Stimulated activated CD8-positive, alpha-beta memory T cell treated with anti-CD3 and anti-CD28 coated beads, Interleukin-4, amount 100 ng/mL, for 1 hour (primary cell): ENCODE results near the gene MYLK2.

Experiments used
- DNase-seq, 2 donors: peaks; one replicate each; pipeline ENCODE4 v3.0.0-alpha.2; 2020; ENCODE audit warnings: low read depth in 2 of 2, low spot score in 1 of 2

MYLK2 gene

DNA sequence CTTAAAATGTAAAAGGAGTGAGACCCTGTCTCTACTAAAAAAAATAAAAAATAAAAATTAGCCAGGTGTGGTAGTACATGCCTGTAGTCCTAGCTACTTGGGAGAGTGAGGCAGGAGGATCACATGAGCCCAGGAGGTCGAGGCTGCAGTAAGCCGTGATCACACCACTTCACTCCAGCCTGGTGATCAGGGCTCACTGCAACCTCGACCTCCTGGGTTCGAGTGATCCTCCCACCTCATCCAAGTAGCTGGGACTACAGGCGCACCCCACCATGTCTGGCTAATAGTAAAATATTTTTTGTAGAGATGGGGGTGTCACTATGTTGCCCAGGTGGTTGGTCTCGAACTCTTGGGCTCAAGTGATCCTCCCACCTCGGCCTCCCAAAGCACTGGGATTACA lies 34.3 kb downstream of the MYLK2 start:
- DNase-seq: no peak

DNA sequence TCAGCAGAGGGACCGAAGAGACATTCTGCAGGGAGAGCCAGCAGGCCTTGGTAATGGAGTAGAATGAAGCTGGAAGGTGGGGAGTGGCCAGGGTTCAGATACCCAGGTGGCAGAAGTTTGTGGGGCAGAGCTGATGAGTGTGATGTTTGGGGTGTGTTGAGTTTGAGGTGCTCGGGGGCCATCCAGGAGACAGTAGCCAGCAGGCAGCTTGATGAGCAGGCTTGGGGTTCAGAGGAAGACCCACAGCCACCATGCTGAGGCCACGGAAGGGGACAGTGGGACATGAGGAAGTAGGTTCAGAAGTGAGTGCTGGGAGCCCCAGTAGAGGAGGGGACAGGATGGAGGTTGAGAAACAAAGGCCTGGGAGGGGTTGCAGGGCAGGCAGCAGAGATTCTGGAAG lies 37.4 kb downstream of the MYLK2 start:
- DNase-seq: no peak

DNA sequence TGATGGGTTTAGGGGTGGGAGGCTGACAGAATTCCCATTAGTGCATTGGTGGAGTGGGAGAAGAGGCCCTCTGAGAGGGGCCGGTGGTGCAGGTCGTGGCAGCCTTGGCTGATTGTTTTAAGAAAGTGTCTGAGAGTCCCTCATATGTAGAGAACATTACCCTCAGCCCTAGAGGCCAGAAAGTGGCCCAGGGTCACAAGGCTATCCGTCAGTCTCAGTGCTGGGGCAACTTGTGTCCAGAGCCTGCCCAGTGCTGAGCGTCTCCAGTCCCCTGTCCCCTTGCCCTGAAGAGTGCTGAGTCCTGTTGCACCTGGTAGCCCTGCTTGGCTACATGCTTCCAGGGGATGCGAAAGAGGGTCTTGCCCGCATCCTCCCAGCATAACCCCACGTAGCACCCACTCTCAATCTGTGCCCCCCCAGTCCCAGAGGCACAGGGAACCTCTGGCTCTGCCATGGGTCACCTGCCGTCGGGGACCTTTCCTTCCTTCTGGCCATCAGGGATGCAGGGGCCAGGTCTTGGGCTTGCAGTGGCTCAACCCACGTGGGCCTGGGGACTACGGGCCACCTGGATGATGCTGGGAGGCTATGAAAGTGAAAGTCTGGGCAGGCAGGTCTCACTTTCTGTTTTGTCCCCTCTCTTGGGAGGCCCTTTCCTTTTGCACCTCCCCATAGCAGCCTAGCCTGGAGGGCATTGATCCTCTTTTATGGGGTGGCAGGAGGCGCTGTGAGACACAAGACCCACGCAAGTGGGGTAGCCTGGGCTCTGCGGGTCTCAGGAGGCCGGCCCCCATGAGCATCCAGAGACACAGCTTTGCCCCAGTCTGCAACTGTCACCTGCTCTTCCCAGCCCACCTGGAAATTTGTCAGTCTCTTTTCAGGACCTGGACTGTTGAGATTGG lies 39.0 kb downstream of the MYLK2 start:
- no peak for DNase-seq

DNA sequence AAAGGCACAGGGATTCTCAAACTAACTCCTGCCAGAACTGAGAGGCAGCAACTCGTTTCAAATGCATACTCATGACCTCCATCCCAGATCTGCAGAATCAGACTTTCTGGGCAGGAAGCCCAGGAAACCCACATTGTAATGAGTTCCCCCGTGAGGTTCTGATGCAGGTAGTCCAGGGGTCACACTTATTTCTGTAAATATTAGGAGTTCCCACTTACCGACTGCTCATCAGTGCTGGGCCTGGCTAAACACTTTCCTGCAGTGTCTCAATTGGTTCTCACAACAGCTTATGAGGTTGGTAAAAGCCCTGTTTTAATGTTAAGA lies 39.6 kb downstream of the MYLK2 start:
- DNase-seq: no peak

DNA sequence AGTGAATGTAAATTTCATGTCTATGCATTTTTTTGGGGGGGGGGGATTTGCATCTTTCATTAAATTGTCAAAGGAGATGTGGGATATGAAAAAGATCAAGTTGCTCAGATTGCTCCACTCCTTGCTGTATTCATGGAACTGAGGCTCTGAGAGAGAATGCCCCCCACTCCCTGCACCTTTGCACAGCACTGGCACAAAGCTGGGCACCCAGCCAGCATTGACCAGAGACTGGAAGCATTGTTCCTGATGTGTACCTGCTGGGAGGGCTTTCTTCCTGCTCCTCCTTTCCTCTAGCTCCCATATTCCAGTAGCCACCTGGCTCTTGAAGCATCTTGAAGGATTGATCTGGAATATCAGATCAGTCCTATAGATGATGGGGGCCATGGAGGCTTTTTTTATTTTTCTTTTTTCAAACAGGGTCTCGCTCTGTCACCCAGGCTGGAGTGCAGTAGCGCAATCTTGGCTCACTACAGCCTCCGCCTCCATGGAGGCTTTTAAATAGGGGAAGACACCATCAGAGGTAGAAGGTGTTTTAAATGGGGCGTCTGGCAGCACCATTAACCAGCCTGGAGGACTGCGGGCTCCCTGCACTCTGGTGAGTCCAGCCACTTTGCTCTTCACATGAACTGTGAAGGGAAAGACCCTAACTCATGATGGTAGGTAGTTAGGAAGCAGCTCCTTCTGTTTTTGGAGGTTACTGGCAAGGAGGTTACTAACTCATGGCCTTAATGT lies 40.3 kb downstream of the MYLK2 start:
- no peak for DNase-seq

DNA sequence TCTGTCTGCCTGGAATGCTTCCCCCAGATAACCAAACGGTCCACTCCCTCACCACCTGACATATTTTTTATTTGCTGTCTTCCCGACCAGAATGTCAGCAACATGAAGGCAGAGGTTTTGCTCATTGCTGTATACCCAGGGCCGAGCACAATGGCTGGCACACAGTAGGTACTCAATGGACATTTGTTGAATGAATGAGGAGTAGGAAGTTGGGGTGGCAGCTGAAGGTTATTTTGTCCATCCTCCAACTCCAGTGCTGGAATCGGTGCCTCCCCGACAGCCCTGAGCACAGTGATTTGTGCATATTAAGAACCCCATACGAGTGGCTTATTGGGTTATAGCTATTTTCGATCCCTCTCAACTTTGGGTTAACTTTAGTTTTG lies 40.8 kb downstream of the MYLK2 start:
- DNase-seq: no peak

DNA sequence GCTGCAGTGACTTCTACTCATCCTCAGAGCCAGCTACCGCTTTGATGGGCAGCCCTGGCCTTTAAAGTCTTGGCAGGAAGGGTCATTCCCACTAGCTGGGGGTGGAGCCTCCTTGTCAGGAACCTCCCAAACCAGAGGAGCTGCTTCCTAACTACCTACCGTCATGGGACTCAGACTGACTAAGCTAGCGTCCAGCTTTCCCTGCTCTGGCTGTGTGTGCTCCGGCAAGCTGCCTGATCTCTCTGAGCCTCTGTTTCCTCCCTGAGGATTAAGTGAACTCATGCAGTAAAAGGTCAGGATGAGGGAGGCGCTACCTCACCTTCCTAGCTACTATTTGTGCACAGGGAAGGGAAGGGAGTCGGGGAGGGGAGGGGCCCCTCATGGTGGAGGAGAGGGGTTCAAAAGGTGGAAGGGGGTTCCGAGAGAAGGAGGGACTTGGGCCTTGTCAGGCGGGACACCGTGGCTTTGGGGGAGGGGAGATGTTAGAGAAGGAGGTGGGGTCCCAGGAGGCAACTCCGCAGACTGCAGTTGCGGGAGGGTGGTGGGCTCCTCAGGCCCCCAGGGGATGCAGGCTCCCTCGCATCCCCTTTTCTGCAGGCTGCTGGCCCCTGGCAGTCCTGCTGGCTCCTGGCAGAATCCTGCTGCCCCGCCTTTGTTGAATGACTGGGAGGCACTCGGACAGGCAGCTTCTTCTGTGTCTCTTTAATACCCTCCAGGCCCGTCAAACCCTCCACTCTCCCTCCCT lies 41.4 kb downstream of the MYLK2 start:
- no peak for DNase-seq

DNA sequence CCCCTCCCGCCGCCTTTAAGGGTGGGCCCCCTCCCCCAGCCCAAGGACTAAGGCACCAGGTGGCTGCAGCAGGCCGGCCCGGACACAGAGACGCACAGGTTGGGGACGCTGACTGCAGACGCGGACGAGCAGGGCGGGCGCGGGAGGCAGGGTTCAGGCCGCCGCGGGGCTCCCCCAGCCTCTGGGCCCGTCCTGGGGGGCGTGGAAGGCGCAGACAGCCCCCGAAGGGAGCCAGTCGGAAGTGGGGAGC lies 41.9 kb downstream of the MYLK2 start:
- DNase-seq: no peak

DNA sequence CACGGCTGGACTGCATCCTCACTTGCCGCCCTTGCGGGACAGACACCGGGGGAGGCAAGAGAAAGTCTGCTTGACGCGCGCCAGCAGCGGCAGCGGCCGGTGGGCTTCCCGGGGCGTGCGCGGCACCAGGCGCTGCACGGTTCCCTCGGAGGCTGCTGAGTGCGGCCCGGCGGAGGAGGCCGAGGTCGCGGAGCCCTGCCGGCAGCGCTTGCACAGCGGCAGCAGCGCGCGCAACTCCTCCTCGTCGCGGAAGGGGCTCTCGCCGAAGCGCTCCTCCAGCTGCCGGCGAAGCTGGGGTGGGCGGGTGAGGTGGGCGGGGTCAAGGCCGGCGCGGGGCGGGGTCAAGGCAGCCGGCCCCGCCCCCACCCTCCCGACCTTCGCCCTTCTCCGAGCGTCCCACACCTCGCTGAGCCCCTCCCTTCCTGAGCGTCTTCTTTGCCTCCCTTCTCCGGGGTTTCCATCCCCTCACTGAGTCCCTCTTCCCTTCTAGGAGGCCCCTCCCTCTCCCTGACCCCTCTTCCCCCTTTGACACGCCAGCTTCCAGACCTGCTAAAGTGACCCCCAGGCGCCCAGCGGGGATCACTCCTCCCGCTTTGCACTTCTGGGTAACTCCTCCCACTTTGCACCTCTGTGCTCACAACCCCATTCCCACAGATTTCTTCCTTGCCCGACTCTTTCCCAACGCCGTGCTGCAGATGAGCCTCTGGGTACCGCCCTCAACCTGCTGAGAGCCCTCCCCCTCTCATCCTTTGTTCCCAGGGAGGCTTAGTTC lies 42.4 kb downstream of the MYLK2 start:
- DNase-seq: peak; percentile 24 to 37

DNA sequence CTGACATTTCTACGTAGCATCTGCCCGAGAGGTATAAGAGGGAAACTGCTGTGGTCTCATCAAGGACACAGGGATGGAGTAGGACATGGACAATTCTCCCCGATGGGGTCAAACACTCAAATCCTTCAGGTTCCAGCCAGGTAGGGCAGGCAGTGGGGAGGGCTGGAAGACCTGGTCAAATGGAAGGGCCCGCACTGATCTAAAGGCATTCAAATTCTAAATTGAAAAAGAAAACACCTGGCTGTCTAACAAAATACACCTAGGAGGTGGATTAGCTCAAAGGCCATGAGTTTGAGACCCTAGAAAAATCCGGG lies 43.0 kb downstream of the MYLK2 start:
- DNase-seq: no peak

DNA sequence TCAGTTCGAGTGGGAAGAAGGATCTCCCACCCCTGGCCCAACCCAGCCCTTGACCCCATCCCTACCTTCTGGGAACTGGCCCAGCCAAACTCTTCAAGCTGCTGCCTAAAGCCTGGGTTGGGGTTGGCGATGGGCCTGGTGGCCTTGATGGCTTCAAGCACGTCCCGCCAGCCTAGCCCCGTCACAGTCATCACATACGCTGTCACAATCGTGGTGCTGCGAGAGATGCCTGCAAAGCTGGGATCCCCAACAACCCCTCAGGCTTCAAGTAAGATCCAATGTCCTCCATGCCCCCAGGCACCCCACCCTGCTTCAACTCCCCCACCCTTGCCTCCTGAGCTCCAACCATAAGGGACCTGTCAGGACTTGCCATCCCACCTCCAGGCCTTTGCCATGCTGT lies 43.4 kb downstream of the MYLK2 start:
- DNase-seq: no peak

DNA sequence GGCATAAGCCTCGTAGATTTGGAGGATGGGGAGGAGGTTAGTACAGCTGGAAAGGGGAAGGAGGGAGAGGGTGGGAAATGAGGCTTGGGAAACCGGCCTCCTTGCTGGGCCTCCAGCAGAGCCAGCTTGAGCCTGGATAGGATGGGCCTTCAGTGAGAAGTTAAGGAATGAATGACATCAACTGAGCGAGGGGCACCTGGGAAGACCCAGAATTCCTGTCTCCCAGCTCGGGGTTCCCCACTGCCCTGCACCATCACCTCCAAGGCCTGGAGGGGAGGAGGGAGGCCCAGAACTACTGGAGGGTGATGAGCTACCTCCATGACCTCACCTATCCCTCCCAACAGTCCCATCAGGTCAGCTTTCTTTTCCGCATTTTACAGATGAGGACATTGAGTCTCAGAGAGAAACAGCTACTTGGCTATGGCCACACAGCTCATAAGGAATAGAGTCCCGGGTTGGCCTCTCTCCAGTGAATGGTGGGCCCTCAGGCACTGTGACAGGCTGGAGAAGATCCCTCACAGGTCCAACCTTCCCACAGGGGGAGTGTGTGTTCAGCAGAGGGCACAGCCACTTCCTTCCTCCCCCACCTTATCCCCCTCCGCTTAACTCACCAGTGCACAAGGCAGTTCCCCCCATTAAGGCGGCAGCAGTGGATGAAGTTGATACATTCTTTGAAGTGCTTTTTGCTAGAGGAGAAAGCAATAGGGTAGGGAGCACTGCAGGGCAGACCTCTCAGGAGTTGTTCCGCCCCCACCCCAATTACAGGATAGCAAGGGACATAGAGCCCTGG lies 44.3 kb downstream of the MYLK2 start:
- DNase-seq: no peak

DNA sequence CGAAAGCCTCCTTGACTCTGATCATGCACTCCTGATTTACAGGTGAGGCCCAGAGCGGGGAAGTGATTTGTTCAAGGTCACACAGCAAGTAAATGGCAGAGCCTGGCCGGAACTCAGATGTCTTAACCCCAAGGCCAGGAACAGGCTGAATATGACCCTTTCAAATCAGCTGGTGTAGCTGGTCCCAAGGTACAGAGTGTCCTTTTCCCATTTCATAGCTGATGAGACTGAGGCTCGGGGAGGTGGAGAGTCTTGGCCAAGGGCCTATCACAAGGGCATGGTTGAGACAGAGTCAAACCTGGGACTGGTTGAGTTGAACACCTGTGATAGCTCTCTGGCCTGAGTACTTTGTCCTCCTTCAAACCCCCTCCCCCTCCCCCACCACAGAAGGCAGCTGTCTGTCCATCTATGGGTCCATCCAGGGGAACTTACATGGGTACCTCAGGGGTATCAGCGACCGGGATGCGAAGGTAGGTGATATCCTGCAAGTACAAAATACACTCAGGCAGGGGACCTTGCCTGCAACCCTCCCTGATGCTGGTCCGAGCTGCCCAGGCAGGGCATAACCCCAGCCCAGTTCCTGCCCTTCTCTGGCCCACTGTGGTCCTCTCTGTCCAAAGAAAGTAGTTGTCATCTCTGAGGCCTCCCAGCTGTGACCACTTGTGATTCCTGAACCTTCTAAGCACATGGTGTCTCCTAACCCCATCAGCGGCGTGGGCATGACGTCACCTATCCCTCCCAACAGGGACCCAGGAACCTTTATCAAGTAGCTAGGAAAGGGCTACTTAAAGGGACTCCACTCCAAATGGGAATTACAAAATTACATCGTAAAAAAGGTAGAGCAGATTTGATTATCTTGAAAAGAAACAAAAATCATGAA lies 45.6 kb downstream of the MYLK2 start:
- no peak for DNase-seq

DNA sequence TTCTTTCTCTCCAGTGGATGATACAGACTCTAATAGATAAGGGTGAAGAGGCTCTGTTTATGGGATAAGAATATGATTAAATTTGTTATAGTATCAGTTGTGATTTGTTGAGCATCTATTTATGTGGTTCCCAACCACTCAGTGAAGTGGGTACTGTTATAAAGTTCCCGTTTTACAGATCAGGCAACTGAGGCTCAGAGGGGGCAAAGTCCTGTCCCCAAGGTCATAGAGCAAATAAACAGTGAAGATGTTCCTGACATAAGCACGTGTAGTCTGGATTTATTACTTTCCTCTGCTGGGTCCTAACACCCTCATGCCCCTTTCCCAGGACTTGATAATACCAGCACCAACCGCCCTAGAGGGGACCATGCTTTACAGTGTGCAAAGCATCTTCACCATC lies 47.1 kb downstream of the MYLK2 start:
- DNase-seq: no peak

DNA sequence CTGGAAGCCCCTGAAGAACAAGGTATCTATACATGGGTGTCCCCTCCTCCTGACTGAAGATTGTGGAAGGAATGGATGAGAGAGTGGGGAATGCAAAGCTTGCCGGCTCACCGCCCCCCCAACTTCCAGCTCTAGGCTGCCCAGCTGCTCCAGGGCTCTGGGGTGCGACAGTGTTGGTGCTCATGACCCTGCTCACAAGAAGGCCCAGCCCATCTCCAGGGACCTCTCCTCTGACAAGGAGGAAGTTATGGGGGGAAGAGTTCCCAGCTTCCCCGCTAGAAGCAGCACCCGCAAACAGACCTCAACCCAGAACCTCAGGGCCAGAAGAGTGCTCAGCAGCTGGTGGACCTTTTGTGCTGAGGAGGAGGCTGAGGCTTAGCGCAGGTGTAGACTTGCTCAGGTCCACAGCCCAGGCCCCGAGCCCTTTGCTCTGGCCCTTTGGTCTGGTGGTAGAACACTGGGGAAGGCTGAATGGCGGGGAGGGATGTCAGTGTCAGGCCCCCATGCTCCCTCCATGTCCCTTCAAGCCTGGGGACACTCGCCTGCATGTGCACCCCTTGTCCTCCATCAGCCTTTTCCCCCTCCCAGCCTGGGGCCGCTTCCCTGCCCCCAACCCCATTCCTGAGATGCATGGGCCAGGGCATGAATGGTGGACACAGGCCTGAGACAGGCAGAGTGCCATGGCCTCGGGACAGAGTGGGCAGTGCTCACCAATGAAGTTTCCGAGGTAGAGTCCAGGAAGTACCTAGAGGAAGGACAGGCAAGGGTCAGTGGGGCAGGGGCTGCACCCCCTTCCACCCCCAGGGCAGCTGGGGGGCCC lies 49.9 kb downstream of the MYLK2 start:
- no peak for DNase-seq

DNA sequence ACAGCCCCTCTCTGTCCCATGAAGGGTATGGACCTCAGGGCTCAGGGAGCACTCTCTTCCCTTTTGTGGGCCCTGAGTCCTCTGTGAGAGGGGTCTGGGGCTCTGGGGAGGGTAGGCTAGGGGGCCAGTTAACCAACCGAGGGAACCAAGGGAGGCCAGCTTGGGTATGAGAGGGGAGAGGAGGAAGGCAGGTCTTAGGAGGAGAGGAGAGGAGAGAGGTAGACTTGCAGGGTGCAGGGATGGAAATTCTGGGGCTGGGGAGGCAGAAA lies 50.5 kb downstream of the MYLK2 start:
- no peak for DNase-seq

DNA sequence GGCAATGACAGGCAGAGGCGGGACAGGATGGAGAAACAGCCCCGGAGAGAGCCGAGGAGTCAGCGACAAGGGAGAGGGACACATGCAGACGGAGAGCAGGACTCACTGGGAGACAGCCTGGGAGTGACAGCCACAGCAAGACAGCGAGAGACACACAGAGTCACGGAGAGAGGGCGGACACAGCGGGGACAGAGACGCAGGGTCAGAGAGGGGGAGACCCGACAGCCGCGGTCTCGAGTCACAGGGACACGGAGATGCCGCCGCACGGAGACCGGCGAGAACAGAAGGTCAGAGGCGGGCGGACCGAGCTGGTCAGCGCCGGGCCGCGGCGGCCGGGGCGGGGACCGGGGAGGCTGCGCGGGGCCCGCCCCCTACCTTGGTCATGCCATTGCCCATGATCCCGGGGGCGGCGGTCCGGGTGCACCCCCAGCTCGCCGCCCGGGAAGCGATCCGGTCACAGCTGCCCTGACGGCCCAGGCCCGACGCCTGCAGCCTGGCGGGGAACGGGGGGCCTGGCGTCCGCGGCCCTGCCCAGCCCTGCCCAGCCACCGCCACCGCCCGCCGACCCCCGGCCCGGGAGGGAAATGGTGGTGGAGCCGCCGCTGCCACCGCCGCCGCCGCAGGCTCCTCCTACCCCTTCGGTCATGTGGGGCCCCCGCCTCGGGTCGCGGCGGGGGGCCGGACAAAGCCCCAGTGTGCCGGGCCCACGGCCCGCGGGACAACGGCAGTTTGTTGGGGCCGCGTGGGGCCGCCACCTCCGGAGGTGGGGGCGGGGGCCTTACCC lies 51.0 kb downstream of the MYLK2 start, which contains the start of the genes DUSP15 and TTLL9:
TSS of gene DUSP15 (minus strand) at position 586 of the 784 bp plus-strand sequence. CDS start at position 396, 190 bp downstream.
TSS of gene TTLL9 (plus strand) at position 693 of the 784 bp plus-strand sequence. CDS start 493 bp downstream, outside the sequence.
- DNase-seq: no peak
